Inferior parietal cortex (tissue), 1 donor: ENCODE data around the gene FLCN.
"Not testable (repeated sequence)": the region's sequence is repeated elsewhere in the genome, so short reads cannot be mapped to it uniquely, and the experiment has no call there.

Experiments
- DNase-seq: peaks from one replicate; pipeline ENCODE4 v3.0.0-alpha.2; 2016; ENCODE audit errors: extremely low spot score

FLCN gene

GRCh38 chr17:17184985-17185757, 51.8 kb downstream of the FLCN start:
- not testable (repeated sequence) for DNase-seq

- DNase-seq = no peak
These were observed 53.2 kb downstream of the FLCN start for GRCh38 chr17:17183744-17184143.

- no peak for DNase-seq
These were observed 54.3 kb downstream of the FLCN start for GRCh38 chr17:17182598-17183136.

- DNase-seq = no peak
These were observed 55.0 kb downstream of the FLCN start for GRCh38 chr17:17181666-17182597.

- DNase-seq = no peak
These were observed 56.0 kb downstream of the FLCN start for GRCh38 chr17:17180741-17181525.

- DNase-seq = no peak
These were observed 56.8 kb downstream of the FLCN start for GRCh38 chr17:17180141-17180603.

- DNase-seq = no peak
These were observed 57.6 kb downstream of the FLCN start for GRCh38 chr17:17179371-17179827.

GRCh38 chr17:17177176-17177575, 59.8 kb downstream of the FLCN start:
- DNase-seq = no peak

- no peak for DNase-seq
These were observed 60.6 kb downstream of the FLCN start for GRCh38 chr17:17176341-17176740.

GRCh38 chr17:17175917-17176316, 61.1 kb downstream of the FLCN start:
- no peak for DNase-seq

GRCh38 chr17:17175340-17175739, 61.6 kb downstream of the FLCN start:
- no peak for DNase-seq

- no peak for DNase-seq
These were observed 63.0 kb downstream of the FLCN start for GRCh38 chr17:17173921-17174320.

- no peak for DNase-seq
These were observed 64.0 kb downstream of the FLCN start for GRCh38 chr17:17172990-17173389.

GRCh38 chr17:17172001-17172939, 64.7 kb downstream of the FLCN start:
- no peak for DNase-seq

- no peak for DNase-seq
These were observed 65.8 kb downstream of the FLCN start for GRCh38 chr17:17171186-17171585.

- DNase-seq = no peak
These were observed 66.5 kb downstream of the FLCN start for GRCh38 chr17:17170346-17170985.

- no peak for DNase-seq
These were observed 67.6 kb downstream of the FLCN start for GRCh38 chr17:17169396-17169795.

- DNase-seq = no peak
These were observed 68.6 kb downstream of the FLCN start for GRCh38 chr17:17168401-17168800.

GRCh38 chr17:17167986-17168385, 69.0 kb downstream of the FLCN start:
- DNase-seq = no peak

GRCh38 chr17:17167356-17167755, 69.6 kb downstream of the FLCN start:
- no peak for DNase-seq
